Endothelial cell (in vitro differentiated cells): ENCODE data around the gene ACLY. TPM values are rescaled to one million over a fixed set of nuclear protein-coding genes. Genes with fewer than 3 reads are reported as not detected.
"Not testable (repeated sequence)": the region's sequence is repeated elsewhere in the genome, so short reads cannot be mapped to it uniquely, and the experiment has no call there.

Experiments
- DNase-seq: peaks from one replicate; pipeline ENCODE4 v3.0.0; 2021; ENCODE audit warnings: low spot score
- H3K27ac Mint-ChIP-seq: one replicate; pipeline ENCODE4 v1.8.0; 2021; ENCODE audit warnings: mixed read lengths, inconsistent platforms; ENCODE audit not compliant: unreplicated experiment
- H3K27me3 Mint-ChIP-seq: one replicate; pipeline ENCODE4 v1.8.0; 2021; ENCODE audit warnings: mild to moderate bottlenecking, moderate library complexity, mixed read lengths, inconsistent platforms; ENCODE audit not compliant: unreplicated experiment
- H3K36me3 Mint-ChIP-seq: one replicate; pipeline ENCODE4 v1.8.0; 2021; ENCODE audit warnings: mild to moderate bottlenecking, low read depth, mixed read lengths, inconsistent platforms; ENCODE audit not compliant: unreplicated experiment
- H3K4me1 Mint-ChIP-seq: one replicate; pipeline ENCODE4 v1.8.0; 2021; ENCODE audit warnings: mild to moderate bottlenecking, mixed read lengths, inconsistent platforms; ENCODE audit not compliant: unreplicated experiment
- H3K4me3 Mint-ChIP-seq: one replicate; pipeline ENCODE4 v1.8.0; 2021; ENCODE audit warnings: mild to moderate bottlenecking, mixed read lengths, inconsistent platforms; ENCODE audit not compliant: unreplicated experiment
- H3K9me3 Mint-ChIP-seq: one replicate; pipeline ENCODE4 v1.8.0; 2021; ENCODE audit warnings: mixed read lengths, inconsistent platforms; ENCODE audit not compliant: unreplicated experiment
- CTCF ChIP-seq: fragments of 200-600 bp; sonication (generic); IDR thresholded peaks from one replicate; pipeline ENCODE4 v1.5.0; 2021; ENCODE audit warnings: antibody characterized with exemption; ENCODE audit not compliant: unreplicated experiment
- total RNA-seq: library from RNA; stranded (reverse); fragmentation: NEBNext Ultra II Directional; extraction: Animal tissue kit (Norgen Biotek cat#: 25700); gene quantifications from one replicate; pipeline ENCODE4 v1.2.1, GENCODE V29; 2021; ENCODE audit not compliant: unreplicated experiment

The ACLY gene
- total RNA-seq, 1 donor from 2014 or later, result 376 TPM

- H3K4me3 Mint-ChIP-seq, result no peak overlapping the region
- no peak overlapping the region for H3K27ac Mint-ChIP-seq
- no peaks in the 10 kb centered on the region for H3K9me3 Mint-ChIP-seq
- no peak for DNase-seq
- H3K36me3 Mint-ChIP-seq, result no peaks in the 10 kb centered on the region
- H3K4me1 Mint-ChIP-seq, result no peaks in the 10 kb centered on the region
- no peak for TF ChIP-seq CTCF
- peaks cover 2% of the 10 kb centered on the region for H3K27me3 Mint-ChIP-seq
Measured at GRCh38 chr17:41860254-41860931, 58.4 kb downstream of the ACLY start.

- not testable (repeated sequence) for H3K4me3 Mint-ChIP-seq
Measured at GRCh38 chr17:41851382-41851781, 67.4 kb downstream of the ACLY start.

GRCh38 chr17:41849251-41849990 is 69.3 kb downstream of the ACLY start:
- H3K4me3 Mint-ChIP-seq, result no peak overlapping the region
- peaks cover 3% of the 10 kb centered on the region for H3K36me3 Mint-ChIP-seq
- no peak for TF ChIP-seq CTCF

More at GRCh38 chr17:41851382-41851781, 67.4 kb downstream of the ACLY start:
- not testable (repeated sequence) for H3K36me3 Mint-ChIP-seq, DNase-seq, H3K27ac Mint-ChIP-seq, H3K27me3 Mint-ChIP-seq, H3K4me1 Mint-ChIP-seq, H3K9me3 Mint-ChIP-seq

GRCh38 chr17:41848788-41849187 is 70.0 kb downstream of the ACLY start:
- Mint-ChIP-seq H3K4me1 (no peaks in the 10 kb centered on the region), H3K9me3 (no peaks in the 10 kb centered on the region), H3K36me3 (peaks cover 3% of the 10 kb centered on the region), H3K4me3 (no peak overlapping the region), H3K27me3 (no peaks in the 10 kb centered on the region), H3K27ac (no peak overlapping the region)
- TF ChIP-seq CTCF, result no peak
- DNase-seq, result no peak

More at GRCh38 chr17:41849251-41849990, 69.3 kb downstream of the ACLY start:
- Mint-ChIP-seq H3K4me1 (no peaks in the 10 kb centered on the region), H3K27me3 (no peaks in the 10 kb centered on the region), H3K9me3 (no peaks in the 10 kb centered on the region), H3K27ac (no peak overlapping the region)
- no peak for DNase-seq

GRCh38 chr17:41844971-41845370 is 73.8 kb downstream of the ACLY start:
- H3K9me3 Mint-ChIP-seq, result no peaks in the 10 kb centered on the region
- H3K27ac Mint-ChIP-seq, result no peak overlapping the region

GRCh38 chr17:41840781-41841180 is 78.0 kb downstream of the ACLY start:
- not testable (repeated sequence) for H3K27me3 Mint-ChIP-seq, H3K36me3 Mint-ChIP-seq

More at GRCh38 chr17:41844971-41845370, 73.8 kb downstream of the ACLY start:
- H3K36me3 Mint-ChIP-seq, result peaks cover 3% of the 10 kb centered on the region
- H3K4me1 Mint-ChIP-seq, result no peaks in the 10 kb centered on the region
- H3K4me3 Mint-ChIP-seq, result no peak overlapping the region
- no peak for DNase-seq
- no peaks in the 10 kb centered on the region for H3K27me3 Mint-ChIP-seq
- no peak for TF ChIP-seq CTCF

GRCh38 chr17:41839448-41839847 is 79.3 kb downstream of the ACLY start:
- H3K9me3 Mint-ChIP-seq, DNase-seq, H3K4me3 Mint-ChIP-seq, H3K27me3 Mint-ChIP-seq, H3K4me1 Mint-ChIP-seq, H3K27ac Mint-ChIP-seq, H3K36me3 Mint-ChIP-seq: not testable (repeated sequence)

More at GRCh38 chr17:41840781-41841180, 78.0 kb downstream of the ACLY start:
- not testable (repeated sequence) for H3K27ac Mint-ChIP-seq, DNase-seq, H3K9me3 Mint-ChIP-seq, H3K4me3 Mint-ChIP-seq, H3K4me1 Mint-ChIP-seq
